ENCODE results near the gene GALNT10. TPM values are rescaled to one million over a fixed set of nuclear protein-coding genes. Genes with fewer than 3 reads are reported as not detected.

Gene GALNT10
- total and polyA plus RNA-seq, 2 of the 8 experiments (the other 6 are each of a cell fraction or from before 2014, with no cell fraction given), result 4.6 to 15.5 TPM

GRCh38 chr5:154333016-154333415, 142.5 kb downstream of the GALNT10 start (continued):
- TF ChIP-seq PHF8 (conservative IDR thresholded peaks at IDR 0.05; ENCODE audit: low read depth, low read length) (no peak), JUN (IDR thresholded peaks at IDR 0.05; ENCODE audit: low read depth, low read length) (no peak), RFX5 (IDR thresholded peaks at IDR 0.05; ENCODE audit: borderline replicate concordance, low read depth, low read length) (no peak), MAX (IDR thresholded peaks at IDR 0.05) (no peak), CREB1 (IDR thresholded peaks at IDR 0.05) (no peak)
